ENCODE measurements around the gene FPR2.

GRCh38 chr19:51779703-51780102 is 18.7 kb downstream of the FPR2 start:
- TF ChIP-seq CTCF (IDR thresholded peaks at IDR 0.05; ENCODE audit: insufficient read depth, low read depth, low read length) (no peak), EZH2 (IDR thresholded peaks at IDR 0.05; ENCODE audit: insufficient read depth, low read length) (no peak)

All from astrocyte (in vitro differentiated cells and primary cell).